Amygdala (tissue), 56 donors: ENCODE measurements around the gene TGM6.

Experiments
- DNase-seq, 56 donors: peaks; one replicate each; lab custom pipeline; 2025; lab: John Stamatoyannopoulos, UW

TGM6 gene

DNA sequence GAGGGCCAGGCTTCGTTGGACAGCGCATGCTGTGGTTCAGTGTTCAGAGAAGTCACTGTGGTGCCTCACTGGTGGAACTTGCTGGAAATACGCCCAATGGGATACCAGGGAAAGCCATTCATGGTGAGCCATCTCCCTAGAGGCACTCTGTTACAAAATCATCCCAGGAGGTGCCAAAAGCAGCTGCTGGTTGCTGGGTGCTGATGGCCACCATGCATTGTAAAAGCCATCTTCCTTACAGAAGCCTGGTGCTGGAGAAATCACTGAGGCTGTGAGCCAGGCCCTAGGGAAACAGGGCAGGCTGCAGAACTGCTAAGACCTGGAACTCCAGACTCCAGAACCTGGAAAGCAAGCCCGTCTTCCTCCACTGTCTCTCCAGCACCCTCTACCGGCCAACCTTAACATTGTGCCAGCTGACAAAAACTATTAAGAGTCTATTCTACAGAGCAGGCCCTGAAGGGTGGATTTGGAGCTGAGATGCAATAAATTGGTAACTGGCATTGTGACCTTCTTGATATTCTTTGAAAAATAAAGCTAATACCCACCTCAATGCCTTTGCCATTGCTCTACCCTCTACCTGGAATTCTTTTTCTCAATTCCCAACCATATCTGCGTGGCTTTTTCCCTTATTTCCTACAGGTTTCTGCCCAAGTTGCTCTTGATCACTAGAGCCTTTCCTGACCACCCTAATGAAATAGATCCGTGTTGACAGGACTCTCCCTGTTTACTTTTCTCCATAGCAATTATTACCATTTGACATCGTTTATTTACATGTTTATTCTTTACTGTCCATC lies 71.4 kb downstream of the TGM6 start:
- peak in 52 of 56 donors; percentile 2 to 78 (median 42) for DNase-seq

DNA sequence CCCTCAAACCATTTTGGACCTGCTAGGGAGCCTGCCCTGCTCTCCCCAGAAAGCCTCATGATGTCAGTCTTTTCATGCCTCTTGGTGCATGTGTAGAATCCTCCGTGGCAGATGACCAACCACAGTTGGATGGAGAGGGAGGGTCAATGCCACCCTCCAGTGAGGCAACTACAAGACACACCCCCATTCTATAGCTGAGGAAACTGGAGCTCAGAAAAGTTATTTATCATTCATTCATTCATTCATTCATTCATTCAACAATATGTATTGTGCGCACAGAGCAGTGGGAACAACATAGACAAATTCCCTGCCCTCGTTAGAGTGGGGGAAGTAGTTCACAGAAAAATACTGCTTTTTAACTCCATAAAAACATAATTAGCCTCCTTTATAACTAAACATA lies 73.1 kb downstream of the TGM6 start:
- DNase-seq = no peak

DNA sequence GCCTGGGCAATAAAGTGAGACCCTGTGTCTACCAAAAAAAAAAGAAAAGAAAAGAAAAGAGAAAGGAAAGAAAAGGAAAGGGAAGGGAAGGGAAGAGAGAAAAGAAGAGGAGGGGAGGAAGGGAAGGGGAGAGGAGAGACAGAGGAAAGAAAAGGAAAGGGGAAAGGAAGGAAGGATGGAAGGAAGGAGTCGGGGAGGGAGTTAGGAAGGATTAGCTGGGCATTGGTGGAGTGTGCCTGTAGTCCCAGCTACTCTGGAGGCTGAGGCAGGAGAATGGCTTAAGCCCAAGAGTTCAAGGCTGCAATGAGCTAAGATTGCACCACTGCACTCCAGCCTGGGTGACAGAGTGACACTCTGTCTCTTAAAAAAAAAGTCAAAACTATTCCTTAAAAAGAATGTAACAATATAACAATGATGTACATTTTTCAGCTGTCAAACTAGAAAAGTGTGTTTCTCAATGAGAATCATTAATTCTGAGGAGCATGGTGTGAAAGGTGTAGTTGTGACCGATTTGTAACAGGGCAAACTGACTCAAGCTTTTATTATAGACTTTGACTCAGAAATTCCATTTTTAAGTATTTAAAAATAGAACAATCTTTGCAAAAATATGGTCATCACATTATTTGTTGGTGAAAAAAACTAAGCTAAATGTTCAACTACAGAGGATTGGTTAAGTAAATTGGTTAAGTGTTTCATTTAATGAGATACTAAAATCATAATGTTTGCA lies 75.2 kb downstream of the TGM6 start:
- no peak for DNase-seq

DNA sequence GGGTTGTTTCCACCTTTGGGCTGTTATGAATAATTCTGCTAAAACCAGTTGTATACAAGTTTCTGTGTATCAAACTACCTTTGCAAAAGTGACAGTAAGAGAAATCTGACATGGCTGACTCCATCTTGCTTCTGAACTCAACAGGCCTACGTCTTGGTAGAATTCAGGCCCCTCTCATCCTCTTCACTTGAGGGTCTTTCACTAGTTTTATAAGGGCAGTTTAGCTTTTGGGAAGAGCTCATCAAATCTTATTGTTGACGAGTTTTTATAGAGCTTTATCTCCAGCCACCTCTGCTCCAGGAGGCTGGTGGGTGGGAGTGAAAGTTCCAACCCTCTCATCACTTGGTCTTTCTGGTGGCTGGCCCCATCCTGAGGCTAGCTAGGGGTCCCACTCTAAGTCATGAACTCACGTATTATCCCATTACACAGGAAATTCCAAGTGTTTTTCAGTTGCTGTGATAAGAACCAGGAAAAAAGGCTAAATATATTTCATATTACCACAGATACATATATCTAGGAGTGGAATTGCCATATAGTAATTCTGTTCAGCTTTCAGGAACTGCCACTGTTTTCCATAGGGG lies 78.3 kb downstream of the TGM6 start:
- no peak for DNase-seq

DNA sequence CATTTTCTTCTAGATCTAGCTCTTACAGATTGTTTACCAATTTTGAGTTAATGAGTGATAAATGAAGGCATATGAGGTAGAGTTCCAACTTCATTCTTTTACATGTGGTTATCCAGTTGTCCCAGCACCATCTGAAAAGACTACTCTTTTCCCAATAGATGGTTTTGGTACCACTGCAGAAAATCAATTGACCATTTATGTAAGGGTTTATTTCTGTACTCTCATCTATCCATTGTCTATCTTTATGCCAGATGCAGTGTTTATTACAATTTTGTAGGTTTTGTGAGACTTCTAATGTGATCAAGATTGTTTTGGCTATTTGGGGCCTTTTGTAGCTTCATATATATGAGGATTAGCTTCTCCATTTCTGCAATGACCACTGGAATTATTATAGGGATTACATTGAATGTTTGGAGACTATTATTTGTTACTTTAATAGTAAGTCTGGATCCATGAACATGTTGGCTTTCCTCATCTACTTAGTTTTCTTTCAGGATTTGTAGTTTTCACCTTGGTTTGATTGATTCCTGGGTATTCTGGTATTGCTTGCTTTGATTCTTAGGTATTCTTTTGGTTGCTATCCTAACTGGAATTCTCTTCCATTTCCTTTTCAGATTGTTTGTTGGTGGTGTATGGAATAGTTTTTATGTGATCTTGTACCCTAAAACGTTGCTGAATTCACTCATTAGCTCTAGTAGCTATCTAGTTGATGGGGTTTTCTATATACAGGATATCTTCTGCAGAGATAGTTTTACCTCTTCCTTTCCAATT lies 79.5 kb downstream of the TGM6 start:
- no peak for DNase-seq

DNA sequence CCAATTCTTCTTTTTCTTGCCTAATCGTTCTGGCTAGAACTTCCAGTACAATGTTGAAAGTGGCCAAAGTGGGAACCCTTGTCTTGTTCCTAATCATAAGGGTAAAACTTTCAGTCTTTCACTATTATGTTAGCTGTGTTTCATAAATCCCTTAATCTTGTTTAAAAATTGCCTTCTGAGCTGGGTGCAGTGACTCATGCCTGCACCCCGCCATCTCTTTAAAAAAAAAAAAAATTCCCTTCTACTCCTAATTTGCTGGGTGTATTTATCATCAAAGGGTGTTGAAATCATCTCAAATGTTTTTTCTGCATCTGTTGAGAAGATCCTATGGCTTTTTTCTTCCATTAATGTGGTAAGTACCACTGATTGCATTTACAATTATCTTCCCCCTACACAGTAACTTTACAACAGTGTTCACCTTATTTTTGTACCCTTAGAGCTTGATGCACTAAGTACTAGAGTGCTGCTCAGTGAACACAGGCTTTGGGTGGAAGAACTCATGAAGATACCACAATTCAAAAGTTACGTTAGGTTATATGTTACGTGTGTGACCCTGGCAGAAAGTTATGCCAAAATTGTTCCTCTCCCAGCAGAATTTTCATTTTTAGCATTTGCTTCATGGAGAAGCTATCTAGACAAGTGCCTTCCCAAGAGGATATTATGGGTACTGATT lies 80.2 kb downstream of the TGM6 start:
- no peak for DNase-seq

DNA sequence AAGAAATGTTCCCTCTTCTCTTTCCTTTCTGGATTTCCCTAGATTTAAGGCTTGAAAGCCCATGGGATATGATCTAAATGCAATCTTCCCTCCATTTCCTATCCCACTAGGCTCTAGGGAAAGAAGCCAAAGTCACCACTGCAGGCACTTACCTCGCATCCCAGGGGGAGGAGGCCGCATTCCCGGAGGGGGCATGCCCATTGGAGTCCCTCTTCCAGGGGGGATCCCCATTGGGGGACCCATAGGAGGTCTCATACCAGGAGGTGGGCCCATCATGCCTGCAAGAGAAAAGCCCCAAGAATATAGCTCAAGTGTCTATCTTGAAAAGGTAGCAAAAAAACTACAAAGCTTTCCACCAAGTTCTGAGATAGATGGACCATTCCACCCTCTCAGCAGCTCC lies 81.8 kb downstream of the TGM6 start:
- DNase-seq = no peak

DNA sequence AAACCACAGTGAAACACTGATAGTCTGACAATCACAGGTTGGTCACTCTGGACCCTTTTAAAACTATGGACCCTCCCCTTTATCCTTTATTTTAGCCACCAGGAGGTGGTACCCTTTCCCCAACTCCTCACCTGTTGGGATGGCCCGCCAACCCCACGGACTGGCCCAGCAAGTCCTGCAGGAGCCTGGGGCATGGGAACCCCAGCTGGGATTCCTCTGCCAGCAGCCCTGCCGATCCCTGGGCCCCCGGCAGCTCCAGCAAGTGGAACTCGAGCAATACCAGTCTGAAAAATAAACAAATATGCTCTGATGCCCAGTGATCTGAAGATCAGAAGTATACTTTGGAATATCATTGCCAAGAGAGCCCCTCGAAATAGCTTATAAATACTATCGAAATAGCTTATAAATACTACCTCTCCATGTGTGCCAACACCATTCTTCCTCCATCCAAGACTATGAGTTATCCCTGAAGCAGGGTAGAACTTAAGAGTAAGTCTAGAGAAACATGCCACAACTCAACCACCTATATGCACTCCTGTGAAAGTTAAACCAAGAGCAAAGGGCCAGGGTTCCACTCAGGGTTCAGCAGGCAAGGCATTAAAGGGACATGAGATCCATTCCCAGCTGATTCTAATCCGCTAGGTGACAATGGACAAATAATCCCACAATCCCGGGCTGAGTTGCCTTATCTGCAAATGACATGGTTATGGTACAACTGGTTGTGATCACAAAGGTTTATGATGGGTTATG lies 83.1 kb downstream of the TGM6 start:
- no peak for DNase-seq

DNA sequence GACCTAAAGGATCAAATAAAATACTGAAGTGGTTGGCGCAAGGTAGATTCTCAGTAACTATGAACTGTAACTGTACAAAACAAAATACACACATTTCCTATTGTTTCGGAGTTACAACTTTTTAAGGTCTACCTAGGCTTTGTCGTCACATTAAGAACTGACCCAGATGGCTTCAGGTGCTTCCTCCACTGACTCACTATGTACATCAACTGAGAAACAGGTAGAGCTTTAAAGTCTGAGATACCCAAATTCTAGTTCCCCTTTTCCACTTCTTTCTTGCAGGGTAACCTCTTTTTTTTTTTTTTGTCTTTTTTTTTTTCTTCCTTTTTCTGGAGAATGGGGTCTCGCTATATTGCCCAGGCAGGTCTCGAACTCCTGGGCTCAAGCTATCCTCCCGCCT lies 84.4 kb downstream of the TGM6 start:
- DNase-seq = no peak

DNA sequence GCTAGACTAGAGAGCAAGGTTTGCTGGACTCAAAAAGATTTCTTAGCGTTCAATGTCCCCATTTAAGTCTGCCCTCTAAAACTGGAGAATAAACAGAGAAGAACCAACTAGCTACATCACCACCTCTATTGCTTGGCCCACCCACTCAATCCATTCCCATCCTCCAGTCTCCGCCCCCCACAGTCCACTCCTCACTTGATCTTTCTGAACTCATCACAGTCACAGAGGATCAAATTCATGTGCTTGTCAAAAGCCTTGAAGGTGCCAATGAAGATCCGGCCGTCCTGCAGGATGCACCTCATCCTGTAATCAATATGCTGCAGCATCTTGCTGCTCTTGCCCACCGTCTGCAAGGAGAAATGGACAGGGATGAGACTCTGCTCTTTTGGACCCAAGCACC lies 86.7 kb downstream of the TGM6 start:
- no peak for DNase-seq

DNA sequence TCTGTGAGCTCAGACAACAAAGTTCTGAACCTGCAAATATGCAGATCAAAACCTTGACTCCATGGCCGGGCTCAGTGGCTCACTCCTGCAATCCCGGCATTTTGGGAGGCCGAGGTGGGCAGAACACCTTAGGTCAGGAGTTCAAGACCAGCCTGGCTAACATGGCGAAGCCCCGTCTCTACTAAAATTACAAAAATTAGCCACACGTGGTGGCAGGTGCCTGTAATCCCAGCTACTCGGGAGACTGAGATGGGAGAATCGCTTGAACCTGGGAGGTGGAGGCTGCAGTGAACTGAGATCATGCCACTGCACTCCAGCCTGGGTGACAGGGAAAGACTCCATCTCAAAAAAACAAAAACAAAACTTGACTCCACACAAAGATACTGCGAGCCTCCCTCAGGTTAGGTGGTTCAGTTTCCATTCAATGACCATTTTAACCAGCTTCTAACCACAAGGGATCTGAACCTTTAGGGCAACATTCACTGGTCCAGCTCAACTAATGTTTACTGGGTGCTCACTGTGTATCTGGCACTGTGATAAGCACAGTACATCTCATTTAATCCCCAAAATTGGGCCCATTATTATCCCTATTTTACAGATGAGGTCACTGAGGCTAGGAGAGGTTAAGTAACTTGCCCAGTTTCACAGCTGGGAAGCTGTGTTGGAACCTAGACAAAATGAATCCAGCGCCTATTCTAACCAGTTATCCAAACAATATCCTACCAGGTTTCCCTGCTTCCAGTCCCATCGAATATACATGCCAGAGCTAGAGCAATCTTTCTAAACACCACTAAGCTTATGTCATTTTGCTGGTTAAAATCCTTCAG lies 88.1 kb downstream of the TGM6 start:
- no peak for DNase-seq

DNA sequence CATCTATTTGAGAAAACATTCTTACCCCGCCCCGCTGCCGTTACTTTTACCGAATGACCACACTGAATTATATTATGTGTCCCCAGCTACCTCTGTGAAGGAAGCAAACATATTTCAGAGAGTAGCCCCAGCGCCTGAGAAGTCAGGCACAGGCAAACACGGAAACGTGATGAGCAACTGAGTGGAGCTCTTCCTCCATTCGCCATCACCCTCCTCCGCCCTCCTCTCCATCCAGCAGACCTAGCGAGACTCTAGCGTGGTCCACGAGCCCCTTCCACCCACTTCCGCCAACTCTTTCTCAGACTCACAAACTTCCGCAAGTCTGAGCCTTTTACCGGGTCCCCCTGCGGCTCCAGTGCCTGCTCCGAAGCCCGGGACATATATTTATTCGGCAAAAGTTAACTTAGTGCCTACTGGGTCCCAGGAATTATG lies 89.3 kb downstream of the TGM6 start:
- peak in 20 of 56 donors; percentile 12 to 69 (median 43) for DNase-seq

DNA sequence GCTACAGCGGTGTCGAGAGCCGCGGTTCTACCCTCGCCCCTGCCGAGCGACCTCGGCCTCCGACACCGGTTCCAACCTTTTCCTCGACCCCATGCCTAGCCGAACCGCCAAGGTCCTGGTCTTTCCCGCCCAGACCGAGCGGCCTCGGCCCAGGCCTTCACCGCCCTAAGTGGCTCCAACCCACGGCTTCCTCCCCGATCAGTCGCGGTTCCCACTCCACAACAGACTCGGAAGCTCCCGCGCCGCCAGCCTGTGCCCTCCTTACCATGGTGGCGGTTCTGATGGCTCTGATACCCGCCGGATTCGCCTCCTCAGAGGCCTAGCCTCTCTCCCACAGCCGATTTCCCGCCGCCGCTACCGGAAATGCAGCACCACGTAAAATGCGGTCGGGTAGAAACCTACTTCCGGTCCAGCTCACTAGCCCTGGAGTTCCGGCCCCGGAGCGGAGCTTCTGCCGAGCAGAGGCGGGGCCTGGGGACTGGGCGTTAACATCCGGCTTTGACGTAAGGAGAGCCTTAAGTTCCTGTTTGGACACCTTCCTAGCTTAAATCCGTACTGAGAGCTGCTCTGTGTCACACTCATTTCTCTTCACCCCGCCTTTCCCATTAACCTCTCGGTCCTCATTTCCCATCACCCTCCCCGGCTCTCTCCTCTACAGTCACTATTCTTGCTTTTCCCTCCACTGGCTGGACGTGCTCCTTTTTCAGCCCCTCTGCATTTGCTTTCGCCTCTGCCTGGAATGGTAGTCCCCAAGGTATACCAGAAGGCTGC lies 89.9 kb downstream of the TGM6 start, which contains the start of gene SNRPB:
Gene SNRPB, minus strand, starts transcription at position 367 of the 771 bp plus-strand sequence. Its CDS starts 99 bp downstream, at position 268.
- peak; percentile 73 to 99 (median 96) for DNase-seq

DNA sequence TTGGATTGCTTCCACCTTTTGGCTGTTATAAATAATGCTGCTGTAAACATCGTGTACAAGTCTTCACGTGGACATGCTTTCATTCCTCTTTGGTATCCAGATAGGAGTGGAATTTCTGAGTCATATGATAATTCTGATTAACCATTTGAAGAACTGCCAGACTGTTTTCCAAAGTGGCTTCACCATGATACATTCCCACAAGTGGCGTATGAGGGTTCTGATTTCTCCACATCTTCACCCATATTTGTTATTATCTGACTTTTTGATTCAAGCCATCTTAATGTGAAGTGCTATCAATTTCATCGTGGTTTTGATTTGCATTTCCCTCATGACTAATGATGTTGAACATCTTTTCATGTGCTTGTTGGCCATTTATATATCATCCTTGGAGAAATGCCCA lies 92.8 kb downstream of the TGM6 start:
- DNase-seq = no peak

DNA sequence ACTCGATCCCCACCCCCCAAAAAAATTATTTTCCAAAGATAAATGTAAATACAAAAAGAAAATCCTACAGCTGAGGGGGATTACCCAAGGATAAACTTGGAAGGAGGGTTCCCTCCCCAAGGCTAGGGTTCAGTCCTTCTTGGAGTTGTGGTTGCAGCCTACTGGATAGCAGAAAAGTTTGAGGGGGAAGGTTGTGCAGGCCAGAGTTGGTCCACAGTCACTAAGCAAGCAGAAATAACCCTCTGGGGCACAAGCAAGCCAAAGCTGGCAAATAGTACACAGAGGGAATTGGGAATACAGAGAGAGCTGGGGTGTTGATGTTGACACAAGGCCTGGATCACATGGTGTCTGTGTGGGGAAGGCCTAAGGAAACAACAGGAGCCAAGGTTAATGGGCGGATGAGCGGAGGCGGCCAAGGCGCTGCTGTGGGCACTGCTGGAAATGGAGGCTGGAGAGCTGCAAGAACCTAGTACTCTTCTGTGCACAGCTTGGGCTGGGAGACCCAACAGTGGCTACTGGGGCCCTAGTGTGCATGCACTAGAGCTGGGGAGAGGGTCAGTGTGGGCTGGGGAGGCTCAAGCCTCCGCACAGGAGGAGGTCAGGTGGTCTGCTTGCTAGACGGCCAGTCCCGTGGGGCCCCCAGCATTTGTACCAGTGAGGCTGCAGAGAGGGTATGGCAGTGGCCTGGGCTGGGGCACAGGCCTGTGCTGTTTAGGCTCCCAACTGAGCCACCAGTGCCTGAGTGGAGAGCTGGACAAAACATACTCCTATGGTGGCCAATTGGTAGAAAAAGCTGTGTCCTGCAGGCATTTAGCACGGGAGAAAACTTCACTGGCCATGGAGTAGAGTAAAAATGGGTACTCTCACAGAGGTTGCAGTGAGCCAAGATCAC lies 95.4 kb downstream of the TGM6 start:
- no peak for DNase-seq

DNA sequence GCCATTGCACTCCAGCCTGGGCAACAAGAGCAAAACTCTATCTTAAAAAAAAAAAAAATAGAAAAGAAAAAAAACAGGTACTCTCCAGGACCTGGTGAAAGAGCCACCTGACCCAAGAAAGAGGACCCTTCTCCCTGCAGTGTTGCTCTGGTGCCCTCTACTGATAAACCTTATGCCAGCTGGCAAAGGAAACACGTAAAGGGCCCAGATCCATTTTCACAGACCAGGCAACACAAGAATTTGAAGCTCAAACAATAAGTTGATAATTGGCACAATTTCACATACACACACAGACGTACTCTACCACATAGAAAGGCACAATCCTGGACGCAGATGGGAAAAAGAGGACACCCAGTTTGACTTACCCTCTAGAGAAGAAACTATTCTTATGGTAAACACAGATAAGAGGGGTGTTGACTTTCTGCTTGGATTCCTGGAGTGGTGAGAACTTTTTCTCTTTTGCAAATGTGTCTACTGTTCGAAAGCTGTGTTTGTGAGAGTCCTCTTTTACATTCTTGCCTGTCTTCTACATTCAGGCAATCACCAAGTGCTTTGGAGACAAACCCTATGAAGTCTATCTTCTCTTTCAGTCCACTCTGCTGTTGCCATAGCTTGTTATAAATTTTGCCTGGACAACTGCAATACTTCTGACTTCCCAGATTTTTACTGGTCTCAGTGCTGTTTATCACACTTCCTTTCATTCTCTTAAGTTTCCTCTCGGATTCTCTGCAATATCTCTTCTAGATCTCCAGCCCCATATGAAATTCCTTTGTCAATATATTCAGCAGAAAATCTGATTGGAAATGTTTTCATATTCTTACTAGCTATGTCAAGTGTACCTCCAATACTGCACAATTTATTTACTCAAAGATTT lies 96.3 kb downstream of the TGM6 start:
- no peak for DNase-seq
